CD4-positive, alpha-beta T cell treated with Interleukin-12 subunit alpha and Interleukin-12 subunit beta, for 1 hour (primary cell): ENCODE results near the gene TUBGCP2.
"Not testable (repeated sequence)": the region's sequence is repeated elsewhere in the genome, so short reads cannot be mapped to it uniquely, and the experiment has no call there.

Experiments
- DNase-seq: peaks from one replicate; pipeline ENCODE4 v3.0.0-alpha.2; 2020

Gene TUBGCP2

GRCh38 chr10:133324198-133324792, 15.6 kb upstream of the TUBGCP2 start:
- DNase-seq, result peak; percentile 78

GRCh38 chr10:133322064-133322709, 13.5 kb upstream of the TUBGCP2 start:
- not testable (repeated sequence) for DNase-seq

DNA sequence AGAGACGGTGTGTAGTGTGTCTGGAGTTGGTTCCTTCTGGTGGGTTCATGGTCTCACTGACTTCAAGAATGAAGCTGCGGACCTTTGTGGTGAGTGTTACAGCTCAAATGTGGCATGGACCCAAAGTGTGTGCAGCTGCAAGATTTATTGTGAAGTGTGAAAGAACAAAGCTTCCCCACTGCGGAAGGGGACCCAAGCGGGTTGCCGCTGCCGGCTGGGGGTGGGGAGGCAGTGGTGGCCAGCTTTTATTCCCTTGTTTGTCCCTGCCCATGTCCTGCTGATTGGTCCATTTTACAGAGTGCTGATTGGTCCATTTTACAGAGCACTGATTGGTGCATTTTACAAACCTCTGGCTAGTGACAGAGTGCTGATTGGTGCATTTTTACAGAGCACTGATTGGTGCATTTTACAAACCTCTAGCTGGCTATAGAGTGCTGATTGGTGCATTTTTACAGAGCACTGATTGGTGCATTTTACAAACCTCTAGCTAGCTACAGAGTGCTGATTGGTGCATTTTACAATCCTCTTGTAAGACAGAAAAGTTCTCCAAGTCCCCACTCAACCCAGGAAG, 12.3 kb upstream of the TUBGCP2 start:
- not testable (repeated sequence) for DNase-seq

- DNase-seq, result peak; percentile 77
Observed at GRCh38 chr10:133318494-133319127, 9.9 kb upstream of the TUBGCP2 start.

- DNase-seq, result no peak
Observed at GRCh38 chr10:133316732-133317131, 8.1 kb upstream of the TUBGCP2 start.

- DNase-seq, result no peak
Observed at GRCh38 chr10:133316266-133316665, 7.6 kb upstream of the TUBGCP2 start.

DNA sequence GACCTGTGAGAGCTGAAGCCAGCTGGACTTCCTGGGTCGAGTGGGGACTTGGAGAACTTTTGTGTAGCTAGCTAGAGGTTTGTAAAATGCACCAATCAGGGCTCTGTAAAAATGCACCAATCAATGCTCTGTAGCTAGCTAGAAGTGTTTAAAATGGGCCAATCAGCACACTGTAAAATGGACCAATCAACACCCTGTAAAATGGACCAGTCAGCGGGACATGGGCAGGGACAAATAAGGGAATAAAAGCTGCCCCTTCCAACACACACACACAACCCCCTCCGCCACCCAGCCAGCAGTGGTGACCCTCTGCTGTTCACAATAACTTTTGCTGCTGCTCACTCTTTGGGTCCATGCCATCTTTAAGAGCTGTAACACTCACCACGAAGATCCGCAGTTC, 7.2 kb upstream of the TUBGCP2 start:
- no peak for DNase-seq

DNA sequence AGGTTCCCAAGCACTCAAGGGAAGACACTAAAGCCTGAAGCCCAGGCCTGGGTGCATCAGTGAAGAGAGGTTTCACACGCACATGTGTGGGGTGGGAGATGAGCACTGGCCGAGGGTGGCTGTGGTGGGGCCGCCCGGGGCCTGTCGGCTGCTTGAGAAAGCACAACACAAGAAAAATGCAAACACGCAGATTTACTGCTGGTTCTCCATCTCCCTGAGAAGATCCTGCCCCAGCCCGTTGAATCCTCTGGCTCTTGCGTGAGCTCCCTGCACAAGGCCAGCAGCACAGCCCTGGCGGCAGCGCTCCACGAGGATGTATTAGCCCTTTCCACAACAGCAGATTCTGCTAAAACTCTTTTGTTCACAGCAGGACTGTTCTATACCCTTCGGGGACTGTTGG, 6.2 kb upstream of the TUBGCP2 start:
- DNase-seq, result no peak

DNA sequence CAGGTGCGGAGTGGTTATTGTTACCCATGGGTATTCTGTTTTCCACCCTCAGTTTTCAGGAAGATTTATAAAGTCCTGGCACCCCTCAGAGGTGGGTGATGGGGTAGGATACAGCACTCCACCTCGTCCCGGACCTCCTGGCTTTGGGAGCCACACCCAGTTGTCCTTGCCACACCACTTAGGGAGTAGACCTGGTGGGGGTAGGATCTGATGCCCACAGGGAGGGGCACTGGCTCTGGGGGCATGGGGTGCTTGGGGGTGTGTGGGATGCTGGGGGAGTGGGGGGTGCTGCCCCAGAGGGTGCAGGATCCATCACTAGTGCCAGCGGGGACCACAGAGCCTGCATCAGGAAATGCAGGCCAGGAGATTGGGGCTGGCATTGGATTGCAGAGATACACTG, 4.5 kb upstream of the TUBGCP2 start:
- no peak for DNase-seq

- DNase-seq, result no peak
Observed at GRCh38 chr10:133312769-133313145, 4.1 kb upstream of the TUBGCP2 start.

DNA sequence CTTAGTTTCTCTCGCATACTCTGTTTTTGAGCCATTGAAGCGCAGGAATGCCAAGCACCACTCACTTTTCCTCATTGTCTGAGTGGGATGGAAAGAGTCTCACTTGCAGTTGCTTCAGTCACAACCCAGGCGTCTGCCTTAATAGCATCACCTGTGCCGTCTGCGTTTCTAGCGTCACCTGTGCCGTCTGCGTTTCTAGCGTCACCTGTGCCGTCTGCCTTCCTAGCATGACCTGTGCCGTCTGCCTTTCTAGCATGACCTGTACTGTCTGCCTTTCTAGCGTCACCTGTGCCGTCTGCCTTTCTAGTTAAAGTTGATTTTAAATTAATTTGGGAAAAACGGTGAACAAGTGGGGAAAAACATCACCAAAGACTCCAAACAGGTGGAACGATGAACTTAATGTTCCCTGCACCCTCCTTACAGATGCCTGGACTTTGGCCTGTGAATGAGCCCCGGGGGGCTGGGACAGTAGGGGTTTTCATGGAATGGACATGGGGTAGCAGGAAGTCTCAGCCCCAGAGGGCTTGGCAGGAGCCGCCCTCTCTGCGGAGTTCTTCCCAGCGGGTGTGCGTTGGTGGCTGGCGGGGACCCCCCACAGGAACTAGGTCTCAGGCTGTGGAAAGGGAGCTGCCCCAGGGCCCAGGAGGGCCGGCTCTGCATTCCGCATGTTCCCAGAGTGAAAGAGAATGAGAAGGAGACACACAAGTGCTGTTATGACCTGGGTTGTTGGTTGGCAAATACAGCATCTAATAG, 3.5 kb upstream of the TUBGCP2 start:
- no peak for DNase-seq

- DNase-seq, result no peak
Observed at GRCh38 chr10:133311570-133311969, 2.9 kb upstream of the TUBGCP2 start.

DNA sequence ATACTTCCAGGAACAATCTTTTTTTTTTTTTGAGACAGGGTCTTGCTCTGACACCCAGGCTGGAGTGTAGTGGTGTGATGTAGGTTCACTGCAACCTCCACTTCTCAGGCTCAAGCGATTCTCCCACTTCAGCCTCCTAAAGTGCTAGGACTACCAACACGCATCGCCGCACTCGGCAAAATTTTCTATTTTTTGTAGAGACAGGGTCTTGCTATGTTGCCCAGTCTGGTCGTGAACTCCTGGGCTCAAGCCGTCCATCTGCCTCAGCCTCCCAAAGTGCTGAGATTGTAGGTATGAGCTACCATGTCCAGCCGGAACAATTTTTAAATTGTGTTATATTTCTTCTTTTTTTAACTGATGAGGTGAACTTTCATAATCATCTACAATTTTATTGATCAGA, 2.1 kb upstream of the TUBGCP2 start:
- no peak for DNase-seq

- DNase-seq, result no peak
Observed at GRCh38 chr10:133310399-133310755, 1.7 kb upstream of the TUBGCP2 start.

DNA sequence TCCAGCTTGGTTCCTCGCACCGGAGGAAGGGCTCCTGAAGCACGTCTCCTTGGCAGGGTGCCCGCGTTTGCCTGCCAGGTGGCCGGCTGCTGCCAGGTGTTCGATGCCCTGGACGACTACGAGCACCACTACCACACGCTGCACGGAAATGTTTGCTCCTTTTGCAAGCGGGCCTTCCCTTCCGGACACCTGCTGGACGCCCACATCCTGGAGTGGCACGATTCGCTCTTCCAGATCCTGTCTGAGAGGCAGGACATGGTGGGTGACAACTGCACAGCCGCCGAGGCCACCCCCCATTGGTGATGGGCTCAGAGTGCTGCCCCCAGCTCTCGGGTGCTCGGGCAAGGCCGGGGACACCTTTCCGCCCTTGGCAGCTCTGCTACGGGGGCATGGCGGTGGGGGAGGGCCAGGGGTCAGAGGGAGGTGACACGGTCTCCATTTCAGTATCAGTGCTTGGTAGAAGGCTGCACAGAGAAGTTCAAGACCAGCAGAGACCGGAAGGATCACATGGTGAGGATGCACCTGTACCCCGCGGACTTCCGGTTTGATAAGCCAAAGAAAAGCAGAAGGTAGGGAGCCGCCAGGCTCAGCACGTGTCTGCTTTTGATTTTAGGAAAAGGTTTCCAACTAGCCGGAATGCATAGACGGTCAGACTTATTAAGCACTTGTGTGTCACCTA, 1.2 kb upstream of the TUBGCP2 start:
- DNase-seq, result no peak

DNA sequence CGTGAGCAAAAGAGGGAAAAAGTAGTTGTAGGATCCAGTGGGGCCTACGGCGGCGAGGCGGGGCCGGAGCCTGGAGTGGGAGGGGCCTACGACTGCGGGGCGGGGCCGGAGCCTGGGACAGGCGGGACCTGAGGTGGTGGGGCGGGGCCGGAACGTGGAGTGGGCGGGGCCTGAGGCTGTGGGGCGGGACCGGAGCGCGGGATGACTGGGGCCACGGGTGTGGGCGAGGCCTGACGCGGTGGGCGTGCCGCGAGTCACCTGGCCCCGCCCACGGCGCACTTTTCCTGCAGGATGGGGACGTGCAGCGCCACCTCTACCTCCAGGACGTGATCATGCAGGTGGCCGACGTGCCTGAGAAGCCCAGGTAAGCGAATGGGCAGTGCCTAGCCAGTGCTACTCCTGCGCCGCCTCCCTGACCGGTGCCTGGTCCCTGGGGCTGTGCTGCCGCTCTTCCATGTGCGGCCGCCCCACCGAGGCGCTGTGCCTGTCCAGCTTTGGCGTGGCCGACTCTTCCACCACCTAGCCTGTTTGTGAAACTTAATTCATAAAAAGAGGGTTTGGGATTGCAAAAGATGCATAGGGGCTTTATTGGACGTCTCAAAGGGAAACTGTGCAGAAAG, 538 bp upstream of the TUBGCP2 start:
- peak; percentile 93 for DNase-seq

- peak; percentile 91 for DNase-seq
Observed at GRCh38 chr10:133307776-133308420, 774 bp downstream of the TUBGCP2 start.

GRCh38 chr10:133306941-133307379, 1.7 kb downstream of the TUBGCP2 start:
- no peak for DNase-seq

- no peak for DNase-seq
Observed at GRCh38 chr10:133306097-133306476, 2.6 kb downstream of the TUBGCP2 start.

- DNase-seq, result no peak
Observed at GRCh38 chr10:133303206-133303605, 5.5 kb downstream of the TUBGCP2 start.

GRCh38 chr10:133302230-133302629, 6.4 kb downstream of the TUBGCP2 start:
- DNase-seq, result no peak

DNA sequence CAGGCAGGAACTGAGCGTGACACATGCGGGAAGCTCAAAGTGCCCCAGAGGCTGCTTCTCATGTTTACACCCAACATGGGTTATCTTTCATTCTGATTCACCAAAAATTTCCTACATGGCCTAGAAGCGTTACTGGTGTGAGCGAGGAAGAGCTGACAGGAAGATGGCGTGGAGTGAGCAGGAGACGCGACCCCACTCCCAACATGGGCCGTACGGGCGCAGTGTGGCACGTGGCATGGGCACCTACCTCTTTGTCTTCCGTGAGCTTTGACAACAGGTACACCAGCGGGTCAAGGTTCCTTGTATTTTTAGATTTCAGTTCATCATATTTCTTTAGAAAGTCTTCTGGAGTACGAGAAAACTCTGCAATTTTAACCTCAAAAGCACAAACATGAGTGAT, 8.9 kb downstream of the TUBGCP2 start:
- DNase-seq, result no peak
